CD14-positive monocyte (primary cell): Measurements from ENCODE around the gene NAA35. TPM values are rescaled to one million over a fixed set of nuclear protein-coding genes. Genes with fewer than 3 reads are reported as not detected.
A peak's percentile ranks its signal among the peaks of the same experiment; 100 is the strongest.

Experiments used
- DNase-seq, 3 donors: peaks; one replicate each; pipeline ENCODE4 v3.0.0-alpha.2; 2011 to 2022
- H2AFZ ChIP-seq: 2 replicates; pipeline ENCODE4 v1.6.0; 2012; ENCODE audit warnings: mild to moderate bottlenecking, low read depth, low read length, inconsistent platforms; ENCODE audit not compliant: insufficient read depth, poor library complexity, severe bottlenecking
- H3K27ac ChIP-seq, 2 donors: 1 replicate in 1 of 2; 2 replicates in 1 of 2; pipeline ENCODE4 v1.5.1; 2012 to 2013; ENCODE audit warnings: low read length in 2 of 2, control low read depth in 1 of 2, inconsistent platforms in 1 of 2, low read depth in 1 of 2, mild to moderate bottlenecking in 1 of 2
- H3K27me3 ChIP-seq, 2 donors: one replicate each; pipeline versions ENCODE4 v1.6.0 to v1.6.1; 2011 to 2013; ENCODE audit warnings: low read length in 2 of 2; ENCODE audit not compliant: control insufficient read depth in 2 of 2, insufficient read depth in 2 of 2
- H3K36me3 ChIP-seq, 2 donors: replicated peaks in 1 of 2; 1 replicate in 1 of 2; 2 replicates in 1 of 2; pipeline versions ENCODE4 v1.5.1 to v1.6.1; 2012 to 2013; ENCODE audit warnings: low read length in 2 of 2, control low read depth in 1 of 2, inconsistent platforms in 1 of 2, mild to moderate bottlenecking in 1 of 2; ENCODE audit not compliant: insufficient read depth in 2 of 2, control insufficient read depth in 1 of 2
- H3K4me1 ChIP-seq, 2 donors: 1 replicate in 1 of 2; 2 replicates in 1 of 2; pipeline versions ENCODE4 v1.5.1 to v1.6.1; 2012 to 2013; ENCODE audit warnings: low read length in 2 of 2, control low read depth in 1 of 2, inconsistent platforms in 1 of 2, mild to moderate bottlenecking in 1 of 2, moderate library complexity in 1 of 2; ENCODE audit not compliant: insufficient read depth in 2 of 2, control insufficient read depth in 1 of 2
- H3K4me2 ChIP-seq: replicated peaks from 2 replicates; pipeline ENCODE3; 2012; ENCODE audit warnings: low read length, moderate library complexity, mild to moderate bottlenecking; ENCODE audit not compliant: poor library complexity, severe bottlenecking; ENCODE audit errors: extremely low read depth
- H3K4me3 ChIP-seq, 3 experiments: fragments of 200-600 bp in 1 of 3; sonication (generic) in 1 of 3; replicated peaks in 1 of 3; 1 replicate in 2 of 3; 2 replicates in 1 of 3; pipeline ENCODE4 v1.5.1; 2011 to 2013; ENCODE audit warnings: low read length in 3 of 3, mild to moderate bottlenecking in 3 of 3, control low read depth in 2 of 3, low read depth in 2 of 3, inconsistent platforms in 1 of 3, moderate library complexity in 1 of 3
- H3K79me2 ChIP-seq: 2 replicates; pipeline ENCODE4 v1.6.0; 2012; ENCODE audit warnings: mild to moderate bottlenecking, control low read depth, inconsistent platforms, low read length, moderate library complexity; ENCODE audit not compliant: insufficient read depth
- H3K9ac ChIP-seq: 2 replicates; pipeline ENCODE4 v1.6.0; 2017; ENCODE audit warnings: low read length, mild to moderate bottlenecking; ENCODE audit not compliant: insufficient read depth, poor library complexity, severe bottlenecking
- H3K9me3 ChIP-seq, 2 donors: replicated peaks in 1 of 2; 1 replicate in 1 of 2; 2 replicates in 1 of 2; pipeline versions ENCODE4 v1.5.1 to v1.6.1; 2012 to 2013; ENCODE audit warnings: low read length in 2 of 2, control low read depth in 1 of 2; ENCODE audit not compliant: control insufficient read depth in 1 of 2, insufficient read depth in 1 of 2
- H4K20me1 ChIP-seq: 2 replicates; pipeline ENCODE4 v1.6.0; 2012; ENCODE audit warnings: mild to moderate bottlenecking, low read length, control low read depth, moderate library complexity; ENCODE audit not compliant: insufficient read depth
- H3K27ac Mint-ChIP-seq, 7 donors: one replicate each; pipeline ENCODE4 v1.8.0; 2020; ENCODE audit warnings: mild to moderate bottlenecking in 7 of 7, mixed read lengths in 7 of 7, moderate library complexity in 6 of 7, inconsistent platforms in 2 of 7
- H3K27me3 Mint-ChIP-seq, 3 donors: one replicate each; pipeline ENCODE4 v1.8.0; 2021 to 2022; ENCODE audit warnings: low read depth in 3 of 3, mild to moderate bottlenecking in 3 of 3, mixed read lengths in 3 of 3, moderate library complexity in 3 of 3, inconsistent platforms in 1 of 3
- H3K36me3 Mint-ChIP-seq, 2 donors: one replicate each; pipeline ENCODE4 v1.8.0; 2020; ENCODE audit warnings: mixed read lengths in 2 of 2, inconsistent platforms in 1 of 2, mild to moderate bottlenecking in 1 of 2
- H3K4me1 Mint-ChIP-seq: one replicate; pipeline ENCODE4 v1.8.0; 2020; ENCODE audit warnings: mild to moderate bottlenecking, mixed read lengths
- H3K4me3 Mint-ChIP-seq, 2 donors: one replicate each; pipeline ENCODE4 v1.8.0; 2020; ENCODE audit warnings: mild to moderate bottlenecking in 2 of 2, mixed read lengths in 2 of 2, moderate library complexity in 1 of 2
- H3K9me3 Mint-ChIP-seq, 7 donors: one replicate each; pipeline ENCODE4 v1.8.0; 2020 to 2022; ENCODE audit warnings: mixed read lengths in 7 of 7, mild to moderate bottlenecking in 6 of 7, moderate library complexity in 6 of 7, inconsistent platforms in 2 of 7
- WGBS: methylation state at CpG from one replicate; pipeline ENCODE4 v1.1.5; 2013; ENCODE audit warnings: missing lambda C conversion rate; ENCODE audit not compliant: insufficient coverage; 5-methylcytosine and 5-hydroxymethylcytosine counted together
- intact Hi-C, 2 donors: fragments of 100-400 bp; cut with micrococcal nuclease; formaldehyde crosslinking; loops; one replicate each; pipeline versions ENCODE4 v1.15.0 to v1.15.1; 2023
- polyA plus RNA-seq, 3 donors: library from polyadenylated mRNA; depleted of rRNA in 1 of 3; unstranded in 2 of 3; stranded (reverse) in 1 of 3; fragments of 300-500 nt in 2 of 3; fragments of >200 nt in 1 of 3; fragmentation: Illumina TruSeq in 2 of 3; gene quantifications; 1 replicate in 2 of 3; 2 replicates in 1 of 3; pipeline ENCODE4 v1.2.3, GENCODE V29; 2012 to 2021
- TF ChIP-seq, protein P1 (sequence below): fragments of 200-600 bp; IDR thresholded peaks from one replicate; pipeline ENCODE4 v1.8.0; 2022; ENCODE audit warnings: antibody characterized with exemption, mild to moderate bottlenecking

NAA35 gene
- polyA plus RNA-seq, 3 donors = 4.4 to 8.7 (median 5.6) TPM

DNA sequence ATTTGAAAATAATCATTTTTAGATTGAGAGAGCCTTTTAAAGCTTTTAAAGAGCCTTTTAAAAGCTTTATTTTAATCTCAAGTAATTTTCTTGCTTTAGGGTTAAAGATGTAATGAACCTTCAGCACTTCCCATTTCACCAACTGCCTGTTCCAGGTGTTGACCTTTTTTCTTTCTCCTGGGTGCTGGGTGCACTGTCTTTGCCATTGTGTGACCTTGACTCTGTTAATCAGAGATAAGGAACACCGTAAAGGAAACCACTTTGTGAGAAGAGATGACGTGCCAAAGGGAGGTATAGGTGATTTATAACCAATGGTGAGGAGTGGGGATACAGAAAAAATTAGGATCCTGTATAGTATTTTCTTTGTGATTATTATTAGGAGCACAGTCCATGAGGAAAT lies 68.2 kb downstream of the NAA35 start:
- H3K36me3 Mint-ChIP-seq = peaks cover 64 to 70% of the 10 kb centered on the region in 2 donors
- intact Hi-C loops = no loop called here
- Histone ChIP-seq H3K27ac (no peak overlapping the region), H3K36me3 (peaks cover 60 to 81% of the 10 kb centered on the region in 2 donors), H3K27me3 (no peaks in the 10 kb centered on the region), H3K4me1 (no peaks in the 10 kb centered on the region), H3K4me2 (no peak overlapping the region), H3K9me3 (peaks cover 11 to 13% of the 10 kb centered on the region in 2 donors), H3K4me3 (no peak overlapping the region), H2AFZ (no peak overlapping the region), H3K9ac (no peak overlapping the region), H3K79me2 (no peaks in the 10 kb centered on the region), H4K20me1 (no peaks in the 10 kb centered on the region)
- peaks cover 8 to 16% (median 10%) of the 10 kb centered on the region in 7 donors for H3K9me3 Mint-ChIP-seq
- no peak for DNase-seq
- H3K27me3 Mint-ChIP-seq = peaks cover 0 to under 1% (median 0%) of the 10 kb centered on the region in 3 donors
- TF ChIP-seq, protein P1, sequence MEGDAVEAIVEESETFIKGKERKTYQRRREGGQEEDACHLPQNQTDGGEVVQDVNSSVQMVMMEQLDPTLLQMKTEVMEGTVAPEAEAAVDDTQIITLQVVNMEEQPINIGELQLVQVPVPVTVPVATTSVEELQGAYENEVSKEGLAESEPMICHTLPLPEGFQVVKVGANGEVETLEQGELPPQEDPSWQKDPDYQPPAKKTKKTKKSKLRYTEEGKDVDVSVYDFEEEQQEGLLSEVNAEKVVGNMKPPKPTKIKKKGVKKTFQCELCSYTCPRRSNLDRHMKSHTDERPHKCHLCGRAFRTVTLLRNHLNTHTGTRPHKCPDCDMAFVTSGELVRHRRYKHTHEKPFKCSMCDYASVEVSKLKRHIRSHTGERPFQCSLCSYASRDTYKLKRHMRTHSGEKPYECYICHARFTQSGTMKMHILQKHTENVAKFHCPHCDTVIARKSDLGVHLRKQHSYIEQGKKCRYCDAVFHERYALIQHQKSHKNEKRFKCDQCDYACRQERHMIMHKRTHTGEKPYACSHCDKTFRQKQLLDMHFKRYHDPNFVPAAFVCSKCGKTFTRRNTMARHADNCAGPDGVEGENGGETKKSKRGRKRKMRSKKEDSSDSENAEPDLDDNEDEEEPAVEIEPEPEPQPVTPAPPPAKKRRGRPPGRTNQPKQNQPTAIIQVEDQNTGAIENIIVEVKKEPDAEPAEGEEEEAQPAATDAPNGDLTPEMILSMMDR = no peak
- no peak overlapping the region for H3K4me3 Mint-ChIP-seq
- WGBS = 60% methylated on average over 1 of the region's 2 CpGs
- H3K4me1 Mint-ChIP-seq = no peaks in the 10 kb centered on the region
- peak overlapping the region in 1 of 7 donors; percentile 16 for H3K27ac Mint-ChIP-seq

DNA sequence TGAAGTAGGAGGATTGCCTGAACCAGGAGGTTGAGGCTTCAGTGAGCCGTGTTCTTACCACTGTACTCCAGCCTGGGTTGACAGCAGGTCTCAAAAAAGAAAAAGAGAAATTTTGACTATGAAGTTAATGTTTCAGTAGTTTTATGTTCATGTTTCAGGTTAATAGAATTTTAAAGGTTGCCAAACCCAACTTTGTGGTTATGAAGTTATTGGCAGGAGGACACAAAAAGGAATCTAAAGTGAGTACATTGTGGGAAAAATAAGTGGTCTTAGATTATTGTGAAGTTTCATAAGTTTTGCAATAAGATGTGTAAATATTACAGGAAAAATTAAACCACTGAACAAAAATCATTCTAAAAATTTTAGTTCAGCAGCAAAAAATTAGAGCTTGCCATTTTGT lies 79.8 kb downstream of the NAA35 start:
- no peaks in the 10 kb centered on the region for H3K9me3 ChIP-seq
- H4K20me1 ChIP-seq = no peaks in the 10 kb centered on the region
- Mint-ChIP-seq H3K4me1 (no peaks in the 10 kb centered on the region), H3K27me3 (peaks cover 0 to 1% (median 0%) of the 10 kb centered on the region in 3 donors), H3K4me3 (no peak overlapping the region), H3K36me3 (peaks cover 72 to 81% of the 10 kb centered on the region in 2 donors), H3K9me3 (peaks cover 0 to 2% (median 0%) of the 10 kb centered on the region in 7 donors), H3K27ac (no peak overlapping the region)
- 100% methylated on average over 1 of the region's 1 CpG for WGBS
- peaks cover 52 to 90% of the 10 kb centered on the region in 2 donors for H3K36me3 ChIP-seq
- no peak overlapping the region for H2AFZ ChIP-seq
- H3K9ac ChIP-seq = no peak overlapping the region
- H3K27me3 ChIP-seq = no peaks in the 10 kb centered on the region
- no peak for DNase-seq
- no peak overlapping the region for H3K27ac ChIP-seq
- H3K4me2 ChIP-seq = no peak overlapping the region
- H3K79me2 ChIP-seq = no peaks in the 10 kb centered on the region
- TF ChIP-seq, protein P1 = no peak
- H3K4me3 ChIP-seq = no peak overlapping the region
- no peaks in the 10 kb centered on the region for H3K4me1 ChIP-seq
- intact Hi-C loops = no loop called here
